Stimulated activated CD8-positive, alpha-beta memory T cell treated with anti-CD3 and anti-CD28 coated beads, Interleukin-4, amount 100 ng/mL, for 24 hours (primary cell): ENCODE measurements around the gene GALK1.

Experiments used
- DNase-seq: peaks from one replicate; pipeline ENCODE4 v3.0.0-alpha.2; 2020; ENCODE audit warnings: low read depth

GALK1 gene

GRCh38 chr17:75724016-75725003, 40.7 kb downstream of the GALK1 start:
- no peak for DNase-seq

- DNase-seq: no peak
These were observed 41.6 kb downstream of the GALK1 start for GRCh38 chr17:75723171-75723930.

GRCh38 chr17:75722542-75723095, 42.4 kb downstream of the GALK1 start:
- no peak for DNase-seq

GRCh38 chr17:75722076-75722475, 42.9 kb downstream of the GALK1 start:
- DNase-seq: no peak

GRCh38 chr17:75721463-75722011, 43.5 kb downstream of the GALK1 start:
- no peak for DNase-seq

- peak; percentile 24 for DNase-seq
These were observed 44.1 kb downstream of the GALK1 start, which contains the start of gene ITGB4 for GRCh38 chr17:75720656-75721462. Gene ITGB4 (plus strand): TSS chr17:75721459. CDS start chr17:75724704, 3,245 bp downstream.

- no peak for DNase-seq
These were observed 45.3 kb downstream of the GALK1 start for GRCh38 chr17:75719732-75720131.

GRCh38 chr17:75712446-75712845, 52.5 kb downstream of the GALK1 start:
- no peak for DNase-seq
